Renal cortex interstitium (tissue), 11 donors: ENCODE data around the gene DENND1A. TPM values are rescaled to one million over a fixed set of nuclear protein-coding genes. Genes with fewer than 3 reads are reported as not detected.

Experiments used
- DNase-seq, 11 donors: peaks; one replicate each; pipeline ENCODE4 v3.0.0-alpha.2; 2013; ENCODE audit warnings: low read depth in 9 of 11, low spot score in 4 of 11; ENCODE audit errors: extremely low read depth in 1 of 11
- polyA plus RNA-seq, 3 donors: library from polyadenylated mRNA; unstranded; fragments of 120-200 nt; gene quantifications; one replicate each; pipeline ENCODE4 v1.2.1, GENCODE V29; 2013; ENCODE audit not compliant: insufficient read length in 3 of 3

Gene DENND1A
- polyA plus RNA-seq, 3 donors = 21.9 to 24.4 (median 22.3) TPM

GRCh38 chr9:123514766-123515165 is 415.2 kb downstream of the DENND1A start:
- DNase-seq = no peak

- DNase-seq = no peak
Measured at GRCh38 chr9:123513554-123513953, 416.4 kb downstream of the DENND1A start.

DNA sequence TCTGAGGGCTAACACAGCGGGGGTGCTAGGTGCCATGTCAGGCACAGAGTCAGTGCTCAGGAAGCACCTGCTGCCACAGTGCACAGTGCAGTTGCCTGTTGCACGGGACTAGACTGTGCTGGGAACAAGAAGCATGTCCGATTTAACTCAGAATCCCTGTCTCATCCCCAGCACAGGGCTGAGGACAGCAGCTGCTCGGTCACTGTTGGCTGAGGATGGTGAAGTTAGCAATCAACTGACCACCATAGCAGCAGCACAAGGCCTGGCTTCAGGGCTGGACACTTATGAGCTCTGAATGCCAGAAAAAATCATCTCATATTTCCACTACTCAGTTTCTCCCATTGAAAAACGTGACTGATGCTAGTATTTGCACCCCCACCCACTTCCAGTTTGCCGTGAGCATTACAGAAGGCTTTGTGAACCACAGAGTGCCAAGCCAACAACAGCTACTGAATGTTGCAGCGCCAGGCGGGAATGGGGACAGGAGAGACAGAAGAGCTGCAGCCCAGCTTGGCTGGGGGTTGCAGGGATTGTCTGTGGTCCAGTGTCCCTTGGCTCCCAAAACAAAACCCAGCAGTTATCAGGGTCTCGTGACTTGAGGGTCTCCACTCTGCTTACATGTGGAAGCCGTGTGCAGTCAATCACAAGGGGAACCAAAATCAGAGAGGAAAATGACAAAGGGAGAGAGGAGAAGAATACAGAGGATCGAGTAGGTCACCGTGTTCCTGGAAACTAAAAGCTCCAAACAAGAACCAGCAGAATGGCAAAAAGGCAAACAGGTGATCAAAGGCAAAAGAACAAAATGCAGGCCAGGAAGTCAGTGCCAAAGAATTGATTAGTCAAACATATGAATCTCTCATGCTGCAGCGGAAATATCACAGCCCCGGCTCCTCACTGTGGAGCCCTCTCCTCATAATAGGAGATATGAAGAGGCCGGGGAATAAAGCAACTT is 418.3 kb downstream of the DENND1A start:
- no peak for DNase-seq

GRCh38 chr9:123509646-123510045 is 420.3 kb downstream of the DENND1A start:
- no peak for DNase-seq

GRCh38 chr9:123508048-123508447 is 421.9 kb downstream of the DENND1A start:
- DNase-seq = no peak

DNA sequence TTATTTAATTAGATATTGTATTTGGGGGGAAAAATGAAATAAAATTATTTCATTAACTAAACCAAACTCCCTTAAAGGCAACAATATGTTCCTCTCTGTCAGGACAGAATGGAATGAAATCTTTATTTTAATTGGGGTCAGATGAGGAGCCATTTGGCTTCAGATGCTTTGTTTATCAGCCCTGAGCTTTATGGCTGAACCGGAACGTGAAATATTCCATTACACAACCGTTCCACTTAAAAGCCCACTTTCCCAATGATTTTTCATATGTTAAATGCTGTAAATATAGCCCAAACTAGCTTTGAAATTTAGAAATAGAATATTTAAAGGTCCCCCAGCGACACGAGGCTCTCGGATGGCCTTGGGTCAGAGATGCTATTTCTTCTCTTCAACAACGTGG is 424.4 kb downstream of the DENND1A start:
- no peak for DNase-seq

GRCh38 chr9:123500336-123500735 is 429.6 kb downstream of the DENND1A start:
- DNase-seq = no peak

GRCh38 chr9:123497830-123498229 is 432.1 kb downstream of the DENND1A start:
- DNase-seq = no peak

DNA sequence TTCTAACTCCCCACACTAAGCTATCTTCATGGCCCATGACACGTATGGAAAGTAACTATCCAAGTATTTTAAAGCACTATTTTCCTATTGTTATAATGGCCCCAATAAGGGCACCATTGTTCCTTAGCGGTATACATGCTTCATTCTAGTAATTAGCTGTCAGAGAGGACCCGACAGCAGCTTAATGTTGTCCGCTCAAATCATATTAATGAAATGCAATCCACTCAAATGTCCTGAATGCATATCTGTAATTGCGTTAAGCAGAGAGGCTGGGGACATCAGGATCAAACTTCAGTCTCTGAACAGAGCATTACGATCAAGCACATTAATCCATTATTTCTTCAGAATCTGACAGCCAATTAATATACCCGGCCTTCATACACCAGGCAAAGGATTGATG is 434.2 kb downstream of the DENND1A start:
- no peak for DNase-seq

DNA sequence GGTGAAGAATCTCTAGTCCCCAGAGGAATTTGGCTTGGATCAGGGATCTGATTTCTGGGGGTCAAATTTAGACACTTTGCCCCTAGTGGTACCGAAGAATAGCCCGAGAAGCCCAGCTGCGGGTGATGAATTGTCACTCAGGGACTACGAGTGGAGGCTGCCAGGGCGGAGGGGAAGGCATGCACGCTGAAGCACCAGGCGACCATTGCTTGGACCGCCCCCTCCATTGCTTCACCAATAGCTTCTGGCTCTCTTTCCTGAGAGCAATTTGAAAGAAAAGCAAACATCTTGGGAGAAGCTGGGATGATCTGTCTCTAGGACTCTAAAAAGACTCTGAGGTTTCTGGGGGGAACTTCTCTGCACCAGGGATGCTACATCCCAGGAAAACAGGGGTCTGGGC is 436.3 kb downstream of the DENND1A start:
- no peak for DNase-seq

DNA sequence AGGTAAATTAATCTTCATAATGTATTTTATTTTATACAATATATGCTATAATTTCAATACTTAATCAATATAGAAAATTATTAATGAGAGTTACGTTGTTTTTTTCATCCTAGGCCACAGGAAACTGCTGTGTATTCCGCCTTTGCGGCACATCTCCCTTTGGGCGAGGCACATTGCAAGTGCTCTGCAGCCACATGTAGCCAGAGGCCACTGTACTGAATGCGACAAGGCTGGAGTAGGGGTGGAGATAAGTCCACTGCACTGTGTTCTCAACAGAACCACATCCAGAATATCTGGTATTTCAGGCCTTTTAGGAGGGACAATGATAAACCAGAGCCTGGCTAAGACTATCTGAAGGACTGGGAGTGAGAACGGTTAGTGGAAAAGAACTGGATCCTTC is 439.2 kb downstream of the DENND1A start:
- DNase-seq = no peak

- DNase-seq = no peak
Measured at GRCh38 chr9:123488722-123489321, 441.1 kb downstream of the DENND1A start.

GRCh38 chr9:123487944-123488548 is 441.9 kb downstream of the DENND1A start:
- DNase-seq = no peak

DNA sequence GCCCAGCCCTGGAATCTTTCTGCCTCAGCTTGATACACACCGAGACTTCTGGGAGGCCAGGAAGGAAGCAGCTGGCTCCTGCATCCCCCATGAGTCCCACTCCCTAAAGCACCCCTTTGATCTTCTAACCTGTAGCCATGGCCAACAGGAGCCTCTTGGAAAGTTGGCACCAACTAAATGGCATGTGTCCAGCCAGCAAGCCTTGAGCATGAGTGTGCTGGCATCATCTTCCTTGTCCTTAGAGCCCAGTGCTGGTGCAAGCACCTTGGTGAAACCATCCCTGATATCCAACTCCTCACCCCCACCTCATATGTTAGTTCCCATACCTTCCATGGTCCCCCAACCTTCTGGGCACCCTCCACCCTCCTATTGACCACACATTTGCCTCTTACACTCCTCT is 443.5 kb downstream of the DENND1A start:
- no peak for DNase-seq

DNA sequence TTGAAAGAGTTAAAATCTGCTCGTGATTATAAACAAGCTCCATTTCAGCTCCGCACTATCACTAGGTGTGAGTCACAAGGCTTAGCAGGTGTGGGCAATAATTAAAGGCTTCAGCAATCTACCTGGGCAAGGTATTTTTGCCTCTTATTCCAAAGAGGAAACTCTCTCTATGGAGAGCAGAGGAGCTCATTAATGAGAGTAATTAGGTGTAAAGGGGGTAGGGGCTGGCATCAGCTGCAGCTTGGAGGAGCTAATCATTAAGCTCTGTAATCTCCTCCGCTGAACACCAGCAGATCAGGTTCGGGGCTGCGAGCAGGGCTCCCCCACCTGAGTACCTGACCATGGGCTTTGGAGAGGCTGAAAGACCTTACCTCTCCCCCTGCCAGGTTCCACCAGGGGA is 444.7 kb downstream of the DENND1A start:
- DNase-seq = no peak

DNA sequence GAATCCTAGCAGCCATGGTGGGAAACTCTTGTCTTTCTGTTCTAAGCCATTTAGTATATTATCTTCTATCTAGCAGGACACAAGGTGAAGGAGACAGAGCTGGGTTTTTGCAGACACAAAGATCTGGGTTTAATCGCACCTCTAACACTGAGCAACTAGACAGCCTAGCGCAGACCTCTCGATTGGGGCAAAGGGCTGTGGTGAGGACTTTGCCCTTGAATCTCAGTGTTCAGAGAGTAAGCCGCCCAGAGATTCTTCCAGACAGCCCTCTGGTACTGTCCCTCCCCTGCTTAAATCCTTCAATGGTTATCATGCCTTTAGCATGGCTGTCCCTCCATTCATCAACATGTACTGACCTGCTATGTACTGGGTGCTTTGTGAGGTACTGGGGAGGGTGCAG is 445.8 kb downstream of the DENND1A start:
- DNase-seq = no peak

DNA sequence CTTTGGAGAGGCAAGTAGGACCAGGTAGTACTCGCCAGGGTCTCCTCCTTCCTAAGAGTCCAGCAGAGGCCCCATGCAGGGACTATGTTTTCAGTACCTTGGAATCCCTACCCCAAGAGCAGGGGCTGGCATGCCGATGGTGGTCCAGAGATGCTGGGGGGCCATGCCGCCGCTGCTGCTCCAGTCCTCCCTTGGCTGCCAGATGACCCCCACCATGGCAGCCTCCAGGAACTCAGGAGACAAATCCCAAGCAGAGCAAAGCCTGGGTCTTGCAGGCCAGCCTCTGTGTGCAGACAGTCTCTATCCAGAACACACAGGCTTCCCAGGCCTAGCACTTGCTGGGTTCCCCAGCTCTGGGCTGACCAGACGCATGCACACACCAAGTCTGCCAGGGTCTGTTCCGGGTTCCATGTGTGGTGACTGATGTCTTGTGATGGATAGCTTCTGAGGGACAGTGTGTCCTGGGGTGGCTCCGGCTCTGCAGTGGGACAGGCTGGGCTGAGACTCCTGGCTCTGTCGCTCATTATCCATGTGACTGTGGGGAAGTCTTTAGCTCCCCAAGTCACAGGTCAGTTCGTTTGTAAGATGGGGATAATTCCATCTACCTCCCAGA is 446.6 kb downstream of the DENND1A start:
- no peak for DNase-seq

GRCh38 chr9:123482295-123482968 is 447.5 kb downstream of the DENND1A start:
- no peak for DNase-seq

GRCh38 chr9:123481209-123481865 is 448.6 kb downstream of the DENND1A start:
- no peak for DNase-seq
